Epidermal melanocyte (primary cell): ENCODE data around the gene VAMP2.
A peak's percentile ranks its signal among the peaks of the same experiment; 100 is the strongest.

Source experiments
- DNase-seq: peaks from one replicate; pipeline ENCODE4 v3.0.0; 2011; ENCODE audit warnings: low spot score; ENCODE audit not compliant: insufficient read length

VAMP2 gene

GRCh38 chr17:8143581-8144400, 19.0 kb downstream of the VAMP2 start:
- no peak for DNase-seq

- no peak for DNase-seq
These were observed 19.7 kb downstream of the VAMP2 start for GRCh38 chr17:8142887-8143580.

- no peak for DNase-seq
These were observed 20.4 kb downstream of the VAMP2 start for GRCh38 chr17:8142158-8142886.

GRCh38 chr17:8141741-8142140, 21.0 kb downstream of the VAMP2 start:
- DNase-seq = no peak

- DNase-seq = no peak
These were observed 21.7 kb downstream of the VAMP2 start for GRCh38 chr17:8141045-8141444.

GRCh38 chr17:8140065-8141029, 22.4 kb downstream of the VAMP2 start:
- no peak for DNase-seq

GRCh38 chr17:8138672-8139371, 23.9 kb downstream of the VAMP2 start:
- peak; percentile 96 for DNase-seq

- no peak for DNase-seq
These were observed 24.4 kb downstream of the VAMP2 start for GRCh38 chr17:8138374-8138671.

- DNase-seq = no peak
These were observed 24.9 kb downstream of the VAMP2 start for GRCh38 chr17:8137645-8138373.

- no peak for DNase-seq
These were observed 28.8 kb downstream of the VAMP2 start for GRCh38 chr17:8133941-8134340.

GRCh38 chr17:8133399-8133798, 29.3 kb downstream of the VAMP2 start:
- DNase-seq = no peak

- DNase-seq = no peak
These were observed 30.8 kb downstream of the VAMP2 start for GRCh38 chr17:8131844-8132441.

- no peak for DNase-seq
These were observed 34.5 kb downstream of the VAMP2 start for GRCh38 chr17:8128125-8128784.

GRCh38 chr17:8126491-8127066, 36.2 kb downstream of the VAMP2 start:
- DNase-seq = no peak

- no peak for DNase-seq
These were observed 36.7 kb downstream of the VAMP2 start for GRCh38 chr17:8125947-8126490.

- peak; percentile 71 for DNase-seq
These were observed 37.4 kb downstream of the VAMP2 start for GRCh38 chr17:8125154-8125946.

GRCh38 chr17:8124350-8125153, 38.2 kb downstream of the VAMP2 start:
- DNase-seq = no peak
